Measurements from ENCODE around the gene CD48. TPM values are rescaled to one million over a fixed set of nuclear protein-coding genes. Genes with fewer than 3 reads are reported as not detected.

Gene CD48
- total and polyA plus RNA-seq, 2 of the 4 experiments (the other 2 are of a cell fraction) = not detected

DNA sequence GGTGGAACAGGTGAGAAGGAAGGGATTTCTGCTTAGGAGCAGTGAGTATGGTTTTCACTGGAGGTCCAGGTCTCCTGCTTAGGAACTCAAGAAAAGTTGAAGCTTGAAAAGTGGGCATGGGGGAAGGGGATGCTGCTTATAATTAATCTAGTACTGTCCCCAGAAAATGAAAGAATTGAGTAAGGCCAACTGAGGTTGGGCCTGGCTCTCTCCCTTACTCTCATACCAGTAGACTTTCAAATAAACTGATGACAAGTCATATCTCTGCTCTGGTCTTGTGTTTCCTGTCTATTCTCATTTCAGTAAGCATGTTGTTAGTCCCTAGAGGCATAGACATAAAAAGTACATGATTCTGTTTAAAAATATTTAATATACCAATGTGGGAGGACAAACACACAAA is 26.4 kb downstream of the CD48 start:
- H3K9me1 ChIP-seq (ENCODE audit: insufficient read depth, low read length) = no peaks in the 10 kb centered on the region
- no peak overlapping the region for H3K14ac ChIP-seq (replicated peaks; ENCODE audit: low read depth, low read length)
- no peak overlapping the region for H4K5ac ChIP-seq (ENCODE audit: low read depth, low read length)
- no peaks in the 10 kb centered on the region for H4K20me1 ChIP-seq (ENCODE audit: insufficient read depth, low read length)
- H3K27me3 ChIP-seq (ENCODE audit: control insufficient read depth, insufficient read depth, low read length) = no peaks in the 10 kb centered on the region
- TF ChIP-seq RFX5 (IDR thresholded peaks at IDR 0.05; ENCODE audit: low read depth, low read length) (no peak), SMC3 (IDR thresholded peaks at IDR 0.05; ENCODE audit: low read depth, low read length) (no peak), BHLHE40 (IDR thresholded peaks at IDR 0.05; ENCODE audit: low read depth, low read length) (no peak), CHD1 (IDR thresholded peaks at IDR 0.05; ENCODE audit: low read depth, low read length) (no peak)
- no peak overlapping the region for H2BK120ac ChIP-seq (ENCODE audit: low read depth, low read length)
- dilution Hi-C loops (cut with HindIII; ENCODE audit: low sequenced_read_pairs, unreplicated experiment) = no loop called here
- H4K91ac ChIP-seq (ENCODE audit: insufficient read depth, low read depth, low read length) = no peak overlapping the region
- no peak for ATAC-seq (ENCODE audit: low read depth)
- H3K4ac ChIP-seq (ENCODE audit: low read depth, low read length) = no peak overlapping the region
- no peak overlapping the region for H3K23ac ChIP-seq (ENCODE audit: low read depth, low read length)
- no peak overlapping the region for H3K18ac ChIP-seq (ENCODE audit: low read depth, low read length)
- H2AK9ac ChIP-seq (replicated peaks; ENCODE audit: low read depth, low read length, poor library complexity) = no peak overlapping the region
- no peaks in the 10 kb centered on the region for H3K4me1 ChIP-seq (ENCODE audit: control insufficient read depth, insufficient read depth, low read length)
- DNase-seq = no peak
- H3K9me3 ChIP-seq (ENCODE audit: control insufficient read depth, insufficient read depth, low read length) = no peaks in the 10 kb centered on the region
- H2BK15ac ChIP-seq (ENCODE audit: low read depth, low read length) = no peak overlapping the region
- H3K79me1 ChIP-seq (ENCODE audit: low read depth in 1 of 2, low read length in 2 of 2) = no peaks in the 10 kb centered on the region
- no TSS peak for BruUV-seq (replicated peaks)
- no peak overlapping the region for H3K56ac ChIP-seq (ENCODE audit: extremely low read depth, insufficient read depth, low read length)
- no peak overlapping the region for H2BK5ac ChIP-seq (ENCODE audit: low read depth, low read length, poor library complexity, severe bottlenecking)
- H2BK20ac ChIP-seq (ENCODE audit: low read depth, low read length) = no peak overlapping the region
- no peak overlapping the region for H4K8ac ChIP-seq (ENCODE audit: low read depth in 2 of 2, low read length in 2 of 2)
- H3K9ac ChIP-seq (ENCODE audit: low read depth, low read length) = no peak overlapping the region
- intact Hi-C loops (cut with micrococcal nuclease) = no loop called here
- ChIA-PET CTCF (no interaction called here), POLR2A (ENCODE audit: unreplicated experiment) (no interaction called here)
- H3K4me3 ChIP-seq (ENCODE audit: insufficient read depth, low read depth, low read length) = no peak overlapping the region
- H3K36me3 ChIP-seq (ENCODE audit: control insufficient read depth, insufficient read depth, low read length) = no peaks in the 10 kb centered on the region
- no peak overlapping the region for H3K4me2 ChIP-seq (ENCODE audit: low read depth, low read length)
- no peak overlapping the region for H2AFZ ChIP-seq (replicated peaks; ENCODE audit: low read length, poor library complexity)
- no peak overlapping the region for H3K27ac ChIP-seq (ENCODE audit: insufficient read depth, low read length)
- in situ Hi-C loops (cut with MboI; ENCODE audit: low sequenced_read_pairs) = no loop called here
- no peak overlapping the region for H2AK5ac ChIP-seq (ENCODE audit: low read depth, low read length)
